GM18867 (cell line): ENCODE data around the gene ZBTB7C.
A peak's percentile ranks its signal among the peaks of the same experiment; 100 is the strongest.

Experiments used
- ATAC-seq: cut with Tn5 transposase; IDR thresholded peaks from one replicate; pipeline ENCODE4 v1.9.1; 2021; ENCODE audit warnings: mild to moderate bottlenecking, moderate library complexity; ENCODE audit not compliant: unreplicated experiment

The ZBTB7C gene

GRCh38 chr18:48030616-48031480, 378.3 kb downstream of the ZBTB7C start:
- ATAC-seq = no peak

- ATAC-seq = no peak
These were observed 379.7 kb downstream of the ZBTB7C start for GRCh38 chr18:48029296-48029986.

GRCh38 chr18:48028696-48029095, 380.5 kb downstream of the ZBTB7C start:
- no peak for ATAC-seq

DNA sequence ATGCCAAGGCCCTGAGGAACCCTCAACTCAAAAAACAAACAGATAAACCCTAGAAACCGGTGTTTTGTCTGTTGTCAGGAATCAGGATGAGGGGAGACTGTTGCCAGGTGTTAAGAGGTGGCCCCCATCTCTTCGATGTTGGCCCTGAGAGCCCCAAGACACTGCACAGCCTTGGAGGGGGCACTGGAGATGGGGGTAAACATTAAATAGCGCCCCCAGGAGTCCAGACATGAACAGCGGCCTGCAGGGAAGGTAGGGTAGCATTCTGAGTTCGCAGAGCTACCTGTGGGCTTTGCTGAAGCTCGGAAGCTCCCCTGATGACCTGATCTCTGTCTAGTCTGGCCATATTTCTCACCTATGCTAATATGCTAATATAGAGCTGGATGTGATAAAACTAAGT, 381.1 kb downstream of the ZBTB7C start:
- ATAC-seq = no peak

DNA sequence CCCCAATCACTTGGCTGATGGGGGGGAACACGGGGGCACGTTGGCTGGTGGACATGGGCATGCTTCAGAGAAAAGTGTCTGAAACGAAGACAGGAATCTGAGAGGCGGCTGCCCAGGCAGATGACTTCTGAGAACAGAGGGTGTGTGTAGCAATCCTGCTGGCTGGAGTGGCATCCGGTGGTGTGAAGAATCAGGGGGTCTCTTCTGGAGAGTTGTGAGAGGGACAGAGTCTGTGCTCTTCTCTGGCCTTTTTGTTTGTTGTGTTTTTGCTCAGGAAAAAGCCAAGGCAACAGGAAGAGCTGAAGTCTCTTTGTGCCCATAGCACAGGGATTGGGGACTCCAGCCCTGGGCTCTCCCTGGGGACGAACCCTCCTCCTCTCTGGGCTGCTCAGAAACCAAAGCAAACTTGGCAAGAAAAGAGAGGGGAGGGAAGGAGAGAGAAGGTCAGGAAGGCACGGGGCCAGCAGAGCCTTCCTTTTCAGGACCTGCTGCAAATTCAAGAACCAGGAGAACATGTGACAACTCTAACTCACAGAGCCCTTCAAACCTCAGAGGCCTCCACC, 381.7 kb downstream of the ZBTB7C start:
- ATAC-seq = no peak

DNA sequence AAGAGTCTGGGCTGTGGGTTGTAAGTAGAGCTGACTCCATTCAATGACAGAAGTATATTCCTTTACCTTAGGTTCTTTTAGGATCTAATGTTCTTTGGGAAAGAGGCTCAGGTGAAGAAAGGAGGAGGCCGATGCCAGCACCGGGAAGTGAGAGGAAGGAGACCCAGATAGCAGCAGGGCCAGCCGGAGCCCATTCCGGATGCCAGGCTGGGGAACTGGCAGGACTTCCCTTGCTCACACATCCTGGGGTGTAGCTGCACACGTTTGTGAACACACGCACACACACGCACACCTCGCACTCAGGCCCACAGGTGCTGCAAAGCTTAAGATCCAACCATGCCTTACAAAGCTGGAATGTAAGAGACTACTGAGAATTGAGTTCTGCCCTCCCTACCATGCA, 383.0 kb downstream of the ZBTB7C start:
- ATAC-seq = no peak

- ATAC-seq = no peak
These were observed 384.1 kb downstream of the ZBTB7C start for GRCh38 chr18:48024881-48025660.

DNA sequence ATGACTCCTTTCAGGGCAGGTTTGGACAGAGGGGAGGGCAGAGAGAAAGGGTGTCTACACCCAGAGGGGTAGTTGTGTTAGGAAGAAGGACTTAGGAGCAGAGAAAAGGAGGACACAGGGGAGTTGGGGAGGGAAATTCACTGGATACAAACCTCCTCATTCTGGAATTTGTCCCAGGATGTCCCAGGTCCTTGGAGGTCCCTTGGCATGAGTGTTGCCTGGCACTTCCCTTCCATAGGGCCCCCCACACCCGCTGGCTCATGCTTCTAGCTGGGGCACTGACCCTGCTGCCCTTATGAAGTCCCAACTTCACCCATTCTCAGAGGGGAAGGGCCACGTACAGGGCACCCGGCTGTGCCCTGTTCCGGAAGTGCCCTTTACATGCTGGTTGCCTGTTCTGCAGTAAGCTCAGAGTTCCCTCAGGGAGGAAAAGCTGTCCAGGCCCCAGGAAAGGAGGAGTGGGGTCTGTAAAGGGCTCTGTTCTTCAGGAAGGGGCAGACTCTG, 385.1 kb downstream of the ZBTB7C start:
- ATAC-seq = no peak

GRCh38 chr18:48023334-48024008, 385.7 kb downstream of the ZBTB7C start:
- ATAC-seq = no peak

- peak; percentile 54 for ATAC-seq
These were observed 386.5 kb downstream of the ZBTB7C start for GRCh38 chr18:48022531-48023329.

GRCh38 chr18:48022021-48022420, 387.2 kb downstream of the ZBTB7C start:
- ATAC-seq = no peak

DNA sequence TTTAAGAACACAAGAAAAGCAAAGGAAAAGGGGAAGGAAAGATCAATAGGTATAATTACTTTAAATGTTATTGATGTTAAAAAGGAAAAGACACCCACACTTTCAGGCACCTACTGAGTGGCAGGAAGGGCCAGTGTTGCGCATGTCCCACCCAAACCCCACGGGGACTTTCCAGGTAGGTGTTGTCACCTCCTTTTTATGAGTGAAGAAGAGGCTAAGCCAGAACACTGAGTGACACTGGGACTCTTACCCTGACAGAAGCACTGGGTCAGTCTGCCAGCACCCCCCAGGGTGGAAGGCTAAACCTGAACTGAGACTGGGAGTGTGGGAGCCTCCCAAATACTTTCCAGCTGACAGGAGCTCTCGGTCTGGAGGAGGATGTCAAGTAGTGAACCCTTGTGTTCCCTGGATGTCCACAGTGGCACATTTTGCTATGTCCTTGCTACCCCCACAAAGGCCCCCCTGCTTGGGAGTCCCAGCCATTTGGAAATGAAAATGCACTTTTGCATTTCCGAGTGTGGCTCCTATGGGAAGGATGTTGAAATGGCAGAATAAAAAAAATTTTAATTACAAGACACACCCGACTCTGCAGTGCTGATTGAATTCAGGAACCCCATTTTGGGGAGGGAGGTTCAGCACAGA, 387.8 kb downstream of the ZBTB7C start:
- no peak for ATAC-seq

GRCh38 chr18:48020337-48021250, 388.6 kb downstream of the ZBTB7C start:
- no peak for ATAC-seq

GRCh38 chr18:48019557-48020325, 389.4 kb downstream of the ZBTB7C start:
- no peak for ATAC-seq

DNA sequence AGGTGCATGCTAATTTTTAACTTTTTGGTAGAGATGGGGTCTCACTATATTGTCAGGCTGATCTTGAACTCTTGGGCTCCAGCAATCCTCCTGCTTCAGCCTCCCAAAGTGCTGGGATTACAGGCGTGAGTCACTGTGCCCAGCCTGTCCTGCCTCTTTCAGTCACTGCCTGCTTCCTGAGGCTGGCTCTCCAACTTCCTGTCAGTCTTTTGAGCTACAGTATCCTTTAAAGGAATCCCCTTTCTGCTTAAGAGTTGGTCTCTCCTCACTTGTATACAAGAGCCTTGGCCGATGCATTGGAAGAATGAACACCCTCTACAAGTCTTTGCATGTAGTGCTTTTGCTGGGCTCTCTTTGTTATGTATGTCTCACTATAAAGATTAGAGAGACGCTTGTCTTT, 390.3 kb downstream of the ZBTB7C start:
- no peak for ATAC-seq

- ATAC-seq = no peak
These were observed 391.5 kb downstream of the ZBTB7C start for GRCh38 chr18:48017635-48018034.

GRCh38 chr18:48013162-48013561, 396.0 kb downstream of the ZBTB7C start:
- no peak for ATAC-seq
